Measurements from ENCODE around the gene NCOR2. TPM values are rescaled to one million over a fixed set of nuclear protein-coding genes. Genes with fewer than 3 reads are reported as not detected.

The NCOR2 gene
- total and polyA plus RNA-seq, 2 donors (not counting 3 experiments of a cell fraction or from before 2014, with no cell fraction given): 26.5 to 241 TPM

DNA sequence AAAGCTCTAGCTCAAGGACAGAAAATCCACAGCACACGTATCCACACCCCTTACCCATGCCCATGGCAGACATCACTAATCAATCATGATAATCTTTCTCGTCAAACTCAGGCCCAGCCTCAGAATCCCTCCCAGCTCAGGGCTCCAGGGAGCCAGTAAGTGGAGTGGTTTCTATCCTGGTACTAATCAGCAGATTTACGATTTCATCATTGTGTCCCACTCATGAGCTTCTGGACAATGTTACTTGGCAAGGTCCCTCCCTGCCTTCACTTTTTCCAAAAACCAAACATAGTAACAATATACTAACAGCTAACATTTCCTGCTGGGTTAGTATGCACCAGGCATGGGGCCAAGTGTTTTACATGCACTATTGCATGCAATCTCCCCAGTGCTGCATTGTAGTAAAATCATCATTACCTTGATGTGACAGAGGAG lies 45.8 kb upstream of the NCOR2 start:
- Histone ChIP-seq H3K4me1 (ENCODE audit: control insufficient read depth, extremely low read depth, insufficient read depth, low read length) (peaks cover 15% of the 10 kb centered on the region), H3K9me1 (replicated peaks; ENCODE audit: control insufficient read depth, extremely low read depth, insufficient read depth, low read length) (no peaks in the 10 kb centered on the region), H3K36me3 (ENCODE audit: control insufficient read depth in 2 of 2, extremely low read depth in 1 of 2, insufficient read depth in 2 of 2, low read length in 2 of 2) (no peaks in the 10 kb centered on the region), H2AFZ (ENCODE audit: low read depth, low read length) (no peak overlapping the region), H3K4me2 (ENCODE audit: insufficient read depth, low read length) (no peak overlapping the region), H4K20me1 (replicated peaks; ENCODE audit: control insufficient read depth, extremely low read depth, insufficient read depth, low read length) (no peaks in the 10 kb centered on the region), H3K9ac (replicated peaks; ENCODE audit: extremely low read depth, insufficient read depth, low read length) (no peak overlapping the region), H3K9me3 (replicated peaks; ENCODE audit: control insufficient read depth, insufficient read depth, low read length) (no peaks in the 10 kb centered on the region), H3K27me3 (ENCODE audit: control insufficient read depth in 2 of 2, insufficient read depth in 2 of 2, low read length in 2 of 2) (no peaks in the 10 kb centered on the region), H3K27ac (ENCODE audit: insufficient read depth, low read depth, low read length) (no peak overlapping the region), H3K79me2 (ENCODE audit: control insufficient read depth, insufficient read depth, low read length) (no peaks in the 10 kb centered on the region), H3K4me3 (replicated peaks in 1 of 3; ENCODE audit: insufficient read depth in 1 of 3, low read depth in 1 of 3, low read length in 3 of 3) (no peak overlapping the region)
- dilution Hi-C loops (cut with MboI; ENCODE audit: extremely low pct_ligation_motif_present, low sequenced_read_pairs): no loop called here
- intact Hi-C loops (cut with micrococcal nuclease): loop anchor here (1.0 to 2.0 kb wide), 2 partner anchors 12 to 46 kb away; partner anchors contain the start of gene NCOR2
- peak; percentile 73 for DNase-seq (ENCODE audit: low read depth, low spot score)
- FAIRE-seq: peak; percentile 83
- TF ChIP-seq MYC (IDR thresholded peaks at IDR 0.05; ENCODE audit: low read depth, low read length): no peak
- TF ChIP-seq JUN (IDR thresholded peaks at IDR 0.05; ENCODE audit: borderline replicate concordance, insufficient read depth, insufficient read length, low read depth): no peak
- TF ChIP-seq EZH2 (IDR thresholded peaks at IDR 0.05; ENCODE audit: borderline replicate concordance, low read depth, low read length, severe bottlenecking): no peak
- TF ChIP-seq, protein P1, sequence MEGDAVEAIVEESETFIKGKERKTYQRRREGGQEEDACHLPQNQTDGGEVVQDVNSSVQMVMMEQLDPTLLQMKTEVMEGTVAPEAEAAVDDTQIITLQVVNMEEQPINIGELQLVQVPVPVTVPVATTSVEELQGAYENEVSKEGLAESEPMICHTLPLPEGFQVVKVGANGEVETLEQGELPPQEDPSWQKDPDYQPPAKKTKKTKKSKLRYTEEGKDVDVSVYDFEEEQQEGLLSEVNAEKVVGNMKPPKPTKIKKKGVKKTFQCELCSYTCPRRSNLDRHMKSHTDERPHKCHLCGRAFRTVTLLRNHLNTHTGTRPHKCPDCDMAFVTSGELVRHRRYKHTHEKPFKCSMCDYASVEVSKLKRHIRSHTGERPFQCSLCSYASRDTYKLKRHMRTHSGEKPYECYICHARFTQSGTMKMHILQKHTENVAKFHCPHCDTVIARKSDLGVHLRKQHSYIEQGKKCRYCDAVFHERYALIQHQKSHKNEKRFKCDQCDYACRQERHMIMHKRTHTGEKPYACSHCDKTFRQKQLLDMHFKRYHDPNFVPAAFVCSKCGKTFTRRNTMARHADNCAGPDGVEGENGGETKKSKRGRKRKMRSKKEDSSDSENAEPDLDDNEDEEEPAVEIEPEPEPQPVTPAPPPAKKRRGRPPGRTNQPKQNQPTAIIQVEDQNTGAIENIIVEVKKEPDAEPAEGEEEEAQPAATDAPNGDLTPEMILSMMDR (IDR thresholded peaks at IDR 0.05; ENCODE audit: extremely low read depth in 1 of 2, insufficient read depth in 1 of 2, low read depth in 1 of 2, low read length in 2 of 2): no peak
- TF ChIP-seq, protein P2, sequence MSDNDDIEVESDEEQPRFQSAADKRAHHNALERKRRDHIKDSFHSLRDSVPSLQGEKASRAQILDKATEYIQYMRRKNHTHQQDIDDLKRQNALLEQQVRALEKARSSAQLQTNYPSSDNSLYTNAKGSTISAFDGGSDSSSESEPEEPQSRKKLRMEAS (IDR thresholded peaks at IDR 0.05; ENCODE audit: insufficient read depth, insufficient read length): no peak
- no peak for TF ChIP-seq GATA2 (IDR thresholded peaks at IDR 0.05; ENCODE audit: insufficient read depth, insufficient read length, low read depth, low read length)
- no peak for TF ChIP-seq POLR2AphosphoS5 (IDR thresholded peaks at IDR 0.05; ENCODE audit: insufficient read depth, low read depth, low read length)
- TF ChIP-seq FOS (IDR thresholded peaks at IDR 0.05; ENCODE audit: borderline replicate concordance, insufficient read depth, low read length): no peak
- TF ChIP-seq POLR2A (IDR thresholded peaks at IDR 0.05; ENCODE audit: low read depth, low read length): no peak
- ChIA-PET POLR2A (no interaction called here), CTCF (interaction anchor here (1.1 kb wide), 1 partner anchor 45 kb away, joined by 3 read pairs; the partner anchor contains the start of gene NCOR2)
- BruUV-seq (replicated peaks): no TSS peak
